SKM-1 treated with dmso at 0.1 percent for 144 hours (cell line): ENCODE data around the gene SPAG4.

Experiments used
- DNase-seq: peaks from one replicate; lab custom pipeline; 2025; ENCODE audit not compliant: unreplicated experiment; lab: John Stamatoyannopoulos, UW

SPAG4 gene

DNA sequence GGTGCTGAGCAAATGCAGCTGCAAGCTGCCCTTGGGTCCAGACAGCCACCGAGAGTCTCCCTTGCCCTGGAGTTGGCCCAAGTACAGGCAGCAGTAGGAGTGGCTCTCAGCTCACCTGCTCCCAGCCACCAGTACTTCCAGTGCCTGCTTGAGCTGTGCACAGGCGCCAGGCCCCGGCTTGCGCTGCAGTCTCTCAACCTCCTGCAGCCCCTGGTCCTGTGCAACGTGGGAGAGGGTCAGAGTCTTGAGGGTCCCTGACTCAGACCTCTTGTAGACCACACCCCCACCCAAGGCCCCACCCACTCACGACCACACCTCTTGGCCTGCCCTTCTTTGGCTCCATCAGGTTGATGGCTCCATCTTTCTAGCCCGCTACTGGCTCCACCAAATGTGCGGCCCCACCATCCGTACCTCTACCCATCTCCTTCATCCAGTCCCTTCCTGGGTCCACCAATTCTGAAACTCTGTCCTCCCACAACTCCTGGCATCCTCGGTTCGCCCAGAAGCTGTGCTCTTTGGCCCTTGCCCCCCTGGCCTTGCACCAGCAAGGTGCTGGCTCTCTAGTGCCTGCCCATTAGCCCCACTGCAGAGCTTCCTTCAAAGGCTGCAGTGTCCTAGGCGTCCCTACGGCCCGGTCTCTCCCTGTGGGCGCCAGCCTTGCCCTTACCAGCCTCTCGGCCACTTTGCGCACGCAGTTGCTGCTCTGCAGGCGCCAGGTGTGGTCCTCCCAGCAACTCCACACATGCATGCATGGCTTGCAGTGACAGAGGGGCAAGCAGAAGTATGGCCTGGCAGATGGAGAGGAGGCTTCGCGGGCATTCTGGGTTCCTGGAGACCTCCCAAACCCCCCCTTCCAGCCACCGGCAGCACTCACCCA lies 16.5 kb upstream of the SPAG4 start:
- no peak for DNase-seq

DNA sequence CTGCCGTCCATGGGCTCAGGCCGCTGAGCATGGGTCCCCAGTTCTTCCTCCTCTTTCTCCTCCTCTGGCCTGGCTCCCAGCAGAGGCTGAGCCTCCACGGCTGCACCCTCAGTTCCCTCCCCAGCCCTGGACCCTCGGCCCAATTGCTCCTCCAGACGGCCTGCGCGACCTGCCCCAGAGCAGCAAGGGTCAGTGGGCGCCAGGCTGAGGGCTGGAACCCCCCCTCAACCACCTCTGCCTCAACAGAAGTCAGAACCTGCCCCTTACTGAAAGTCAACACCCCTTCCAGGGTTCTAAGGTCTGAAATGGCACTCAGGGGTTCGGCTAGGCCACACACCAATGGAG lies 15.9 kb upstream of the SPAG4 start:
- no peak for DNase-seq

DNA sequence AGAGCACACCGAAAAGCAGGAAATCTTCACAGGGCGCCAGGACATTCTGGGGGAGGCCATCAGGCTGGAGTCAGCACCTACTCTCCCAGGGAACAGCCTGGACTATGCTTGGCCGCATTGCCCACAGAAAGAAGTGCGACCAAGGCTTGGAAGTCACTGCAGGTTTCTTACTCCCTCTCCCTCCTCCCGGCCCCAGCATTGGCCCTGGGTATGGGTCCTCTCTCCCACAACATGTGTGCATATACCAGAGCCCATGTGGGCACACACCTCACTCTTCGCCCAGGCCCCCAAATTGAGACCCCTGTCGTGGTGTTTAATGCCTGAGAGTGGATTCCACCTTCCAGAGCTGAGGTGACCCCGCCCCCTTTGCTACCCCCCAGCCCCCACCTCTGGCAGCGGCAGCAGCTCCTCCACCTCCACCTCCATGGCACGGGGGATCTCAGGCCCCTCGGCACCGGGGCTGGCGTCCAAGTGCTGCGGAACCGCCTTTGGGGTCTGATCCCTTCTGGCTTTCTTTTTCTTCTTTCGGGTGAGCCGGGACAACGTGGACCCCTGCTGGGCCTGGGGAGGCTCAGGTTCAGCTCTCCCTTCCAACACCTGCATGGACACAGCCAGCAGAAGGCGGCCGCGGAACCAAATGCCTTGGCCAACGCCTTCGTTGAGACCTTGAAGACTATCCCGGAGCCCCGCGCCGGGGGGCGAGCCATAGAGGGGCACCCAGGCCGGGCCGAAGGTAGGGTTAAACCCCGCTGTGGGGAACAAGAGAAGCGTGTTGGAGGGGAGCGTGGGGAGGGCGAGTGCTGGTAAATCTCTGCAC lies 15.2 kb upstream of the SPAG4 start:
- no peak for DNase-seq

DNA sequence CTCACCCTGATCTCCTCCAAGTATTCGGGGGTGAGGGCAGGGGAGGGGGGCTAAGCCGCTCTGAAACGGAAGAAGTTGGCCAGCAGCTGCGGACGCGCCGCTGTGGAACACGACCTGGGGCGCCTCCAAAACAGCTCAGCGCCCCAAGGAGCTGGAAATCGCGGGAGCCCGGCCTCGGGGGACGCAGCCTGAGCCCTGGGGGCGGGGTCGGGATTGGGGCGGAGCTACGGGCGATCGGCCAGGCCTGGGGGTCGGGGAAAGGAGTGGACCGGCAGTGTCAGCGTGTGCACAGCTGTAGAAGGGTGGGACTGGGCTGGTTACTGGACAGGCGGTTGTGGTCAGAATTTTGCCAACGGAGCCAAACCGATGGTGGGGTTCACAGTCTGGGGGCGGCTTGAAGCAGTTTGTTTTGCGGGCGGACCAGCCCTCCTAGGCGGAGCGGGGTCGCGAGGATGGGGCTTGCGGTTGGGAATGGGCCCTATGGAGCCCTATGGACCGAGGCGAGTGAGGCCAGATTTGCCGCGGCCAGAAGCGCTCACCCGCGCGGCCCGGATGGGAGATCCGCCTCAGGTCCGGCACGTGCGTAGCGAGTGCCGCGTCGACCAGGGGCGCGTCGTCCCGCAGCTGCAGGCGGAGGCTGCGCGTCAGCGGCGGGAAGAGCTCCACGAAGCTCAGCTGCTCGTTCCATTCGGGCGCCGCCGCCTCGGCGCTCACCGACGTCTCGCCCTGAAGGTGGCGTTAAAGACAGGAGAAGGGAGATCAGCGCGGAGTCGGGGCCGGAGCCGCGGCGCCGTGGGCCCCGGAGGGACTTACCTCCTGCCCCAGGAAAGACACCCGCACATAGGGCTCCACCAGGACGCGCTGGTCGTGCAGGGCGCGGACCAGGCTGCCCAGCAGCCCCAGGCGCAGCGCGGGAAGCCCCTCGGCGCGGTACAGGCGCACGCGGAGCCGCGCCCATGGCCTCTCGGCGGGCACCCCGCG lies 14.3 kb upstream of the SPAG4 start:
- peak; percentile 50 for DNase-seq

DNA sequence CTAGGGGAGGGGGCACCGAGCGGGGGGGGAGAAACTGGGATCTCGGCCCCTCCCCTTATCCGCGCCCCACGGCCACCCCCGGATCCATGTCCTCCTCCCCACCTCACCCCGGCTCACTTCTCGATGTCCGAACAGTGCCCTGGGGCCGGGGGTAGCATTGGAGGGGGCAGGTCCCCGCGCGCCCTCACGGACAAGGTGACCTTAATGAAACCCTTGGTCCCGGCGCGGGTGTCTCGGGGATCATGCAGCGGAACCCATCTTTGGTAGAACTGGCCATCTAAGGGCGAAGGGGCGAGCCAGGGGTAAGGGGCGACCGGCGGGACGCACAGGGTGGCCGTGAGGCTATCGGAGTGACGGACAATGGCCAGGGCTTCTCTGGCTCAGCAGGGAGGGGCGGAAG lies 13.6 kb upstream of the SPAG4 start:
- DNase-seq: no peak

DNA sequence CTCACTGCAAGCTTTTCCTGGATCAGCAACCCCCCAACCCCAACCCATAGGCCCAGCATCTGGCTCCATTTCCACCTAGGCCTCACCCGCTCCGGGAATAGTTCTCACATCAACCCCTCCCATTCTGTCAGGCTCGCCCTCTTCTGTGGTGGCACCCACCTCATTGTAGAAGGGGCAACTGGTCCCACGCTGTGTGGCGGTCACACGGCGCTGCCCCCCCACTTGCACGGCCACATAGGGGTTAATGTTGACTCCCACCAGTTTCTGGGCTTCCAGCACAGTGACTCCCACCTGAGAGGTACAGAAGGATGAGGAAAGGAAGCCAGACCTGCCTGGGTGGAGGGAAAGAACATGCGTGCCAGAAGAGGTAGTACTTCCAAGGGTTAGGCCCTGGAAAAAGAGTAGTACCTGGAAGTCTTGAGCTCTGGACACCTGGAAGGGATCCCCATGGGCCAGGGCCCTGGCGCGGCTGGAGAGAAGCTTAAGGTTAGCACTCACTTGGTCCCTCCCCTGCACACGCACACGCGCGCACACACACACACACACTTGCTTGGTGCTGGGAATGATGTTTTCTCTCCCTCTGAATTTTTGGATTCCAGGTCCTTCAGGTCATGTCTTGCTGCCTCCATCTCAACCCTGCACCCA lies 12.7 kb upstream of the SPAG4 start:
- no peak for DNase-seq

DNA sequence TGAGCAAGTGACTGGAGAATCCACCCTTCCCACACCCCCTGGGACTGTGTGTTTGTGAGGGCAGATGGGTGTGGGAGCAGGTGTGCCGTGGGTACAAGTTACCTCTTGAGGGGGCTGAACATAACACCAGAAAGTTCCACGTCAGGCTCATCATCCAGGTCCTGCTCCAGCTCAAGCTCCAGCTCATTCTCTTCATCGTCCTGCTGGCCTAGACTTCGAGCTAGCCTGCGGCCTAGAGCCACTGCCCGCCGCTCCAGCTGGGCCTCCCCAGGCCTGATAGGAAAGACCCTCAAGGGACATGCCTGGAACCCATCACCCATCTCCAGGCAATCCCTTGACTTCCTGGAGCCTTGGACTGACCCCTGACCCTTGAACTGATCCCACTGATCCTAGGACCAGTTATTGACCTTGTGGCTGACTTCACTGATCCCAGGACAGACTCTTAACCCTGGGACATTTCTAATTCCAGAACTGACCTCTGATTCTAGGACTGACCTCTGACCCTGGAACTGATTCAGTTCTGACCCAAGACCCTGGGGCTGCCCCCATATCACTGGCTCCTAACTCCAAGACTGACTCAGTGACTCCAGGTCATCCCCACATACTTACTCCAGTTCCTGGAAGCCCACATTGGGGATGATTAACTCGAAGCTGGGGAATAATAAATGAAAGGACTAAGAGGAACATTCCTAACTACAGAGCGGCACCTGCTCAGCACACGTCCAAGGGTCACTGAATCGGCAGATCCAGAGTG lies 11.8 kb upstream of the SPAG4 start:
- DNase-seq: no peak

DNA sequence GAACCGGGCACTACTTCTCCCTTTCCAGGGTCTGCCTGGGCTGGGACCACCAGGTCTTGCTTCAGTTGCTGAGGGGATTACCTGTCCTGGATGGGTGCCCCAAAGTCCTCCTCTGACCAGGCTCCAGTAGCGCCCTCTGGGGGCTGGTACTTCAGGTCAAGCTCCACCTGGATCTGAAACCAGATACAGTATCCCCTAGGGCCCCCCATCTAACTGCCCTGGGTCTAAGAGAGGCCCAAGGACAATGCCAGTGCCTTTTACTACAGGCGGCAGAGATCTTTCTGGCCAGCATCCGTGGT lies 11.2 kb upstream of the SPAG4 start:
- DNase-seq: no peak

DNA sequence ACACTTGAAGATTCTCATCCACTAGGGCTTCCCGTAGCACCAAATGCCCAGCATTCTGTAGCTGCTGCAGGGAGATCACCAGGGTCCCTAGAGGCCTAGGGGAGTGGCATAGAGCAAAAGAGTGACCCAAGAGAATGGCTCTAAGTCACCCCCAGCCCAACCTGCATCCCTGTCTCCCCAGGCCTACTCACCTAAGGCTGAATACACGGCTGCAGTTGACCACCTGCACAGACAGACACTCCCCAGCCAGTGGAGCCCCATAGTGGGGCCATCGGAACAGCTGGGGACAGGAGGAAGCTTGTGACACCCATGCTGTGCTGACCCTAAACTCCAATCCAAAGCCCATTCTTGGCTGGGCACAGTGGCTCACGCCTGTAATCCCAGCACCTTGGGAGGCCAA lies 9.5 kb upstream of the SPAG4 start:
- no peak for DNase-seq

DNA sequence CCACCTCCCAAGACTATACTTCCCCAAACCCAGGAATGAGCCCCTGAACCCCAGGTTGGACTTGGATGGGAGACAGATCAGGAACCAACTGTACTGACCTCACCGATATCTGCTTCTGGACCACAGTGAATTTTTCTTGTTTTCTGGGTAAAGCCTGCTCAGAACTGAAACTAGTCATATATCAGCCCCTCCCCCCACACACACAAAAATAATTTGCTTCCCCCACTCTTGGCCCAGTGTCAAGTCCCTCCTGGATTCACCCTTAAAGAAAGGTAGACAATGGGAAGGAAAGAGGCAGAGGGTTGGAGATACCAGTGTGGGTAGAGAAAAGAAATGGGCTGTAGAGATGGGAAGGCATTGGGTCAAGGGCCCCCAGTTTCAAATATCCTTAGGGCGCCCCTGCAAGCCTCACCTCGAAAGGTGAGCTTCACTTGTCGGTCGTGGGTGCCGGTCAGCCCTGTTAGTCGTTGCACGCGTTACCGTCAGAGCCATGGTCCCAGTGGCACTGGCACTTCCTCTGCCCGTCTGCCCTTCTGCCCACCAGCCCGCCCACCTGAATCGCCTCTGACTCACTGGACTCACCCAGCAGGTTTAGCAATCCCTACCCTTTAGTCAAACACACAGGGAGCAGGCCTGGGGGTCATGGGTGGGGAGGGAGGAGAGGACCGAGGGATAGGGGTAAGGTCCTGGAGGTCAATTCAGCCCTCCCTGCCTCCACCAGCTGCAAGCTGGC lies 8.5 kb upstream of the SPAG4 start:
- DNase-seq: no peak

DNA sequence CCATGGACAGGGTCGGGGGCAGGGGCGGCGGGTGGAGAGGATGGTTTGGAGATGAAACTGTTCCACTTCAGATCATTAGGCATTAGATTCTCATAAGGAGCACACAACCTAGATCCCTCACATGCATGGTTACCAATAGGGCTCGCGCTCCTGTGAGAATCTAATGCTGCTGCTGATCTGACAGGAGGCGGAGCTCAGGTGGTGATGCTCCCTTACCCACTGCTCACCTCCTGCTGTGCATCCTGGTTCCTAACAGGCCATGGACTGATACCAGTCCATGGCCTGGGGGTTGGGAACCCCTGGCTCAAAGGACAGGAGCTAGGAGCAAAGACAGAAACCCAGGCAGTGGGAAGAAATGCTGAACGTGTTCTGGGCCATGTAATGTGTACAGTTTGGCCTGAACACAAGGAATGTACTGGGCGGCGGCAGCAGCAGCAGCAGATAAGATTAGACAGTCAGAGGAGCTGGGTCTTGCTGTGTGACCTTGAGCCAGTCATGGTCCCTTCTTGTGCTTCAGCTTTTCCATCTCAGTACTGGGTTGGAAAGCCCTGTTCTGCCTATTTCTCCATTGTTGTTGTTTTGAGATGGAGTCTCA lies 4.7 kb upstream of the SPAG4 start:
- DNase-seq: no peak

DNA sequence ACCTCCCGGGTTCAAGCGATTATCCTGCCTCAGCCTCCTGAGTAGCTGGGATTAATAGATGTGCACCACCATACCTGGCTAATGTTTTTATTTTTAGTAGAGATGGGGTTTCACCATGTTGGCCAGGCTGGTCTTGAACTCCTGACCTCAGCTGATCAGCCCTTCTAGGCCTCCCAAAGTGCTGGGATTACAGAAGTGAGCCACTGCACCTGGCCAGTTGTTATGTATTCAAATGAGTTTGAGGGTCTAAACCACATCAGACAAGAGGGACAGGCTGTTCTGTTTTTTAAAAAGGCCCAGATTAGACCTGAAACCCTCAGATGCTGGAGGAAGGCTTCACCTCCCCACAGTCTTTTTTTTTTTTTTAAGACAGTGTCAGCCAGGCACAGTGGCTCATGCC lies 4.1 kb upstream of the SPAG4 start:
- no peak for DNase-seq

DNA sequence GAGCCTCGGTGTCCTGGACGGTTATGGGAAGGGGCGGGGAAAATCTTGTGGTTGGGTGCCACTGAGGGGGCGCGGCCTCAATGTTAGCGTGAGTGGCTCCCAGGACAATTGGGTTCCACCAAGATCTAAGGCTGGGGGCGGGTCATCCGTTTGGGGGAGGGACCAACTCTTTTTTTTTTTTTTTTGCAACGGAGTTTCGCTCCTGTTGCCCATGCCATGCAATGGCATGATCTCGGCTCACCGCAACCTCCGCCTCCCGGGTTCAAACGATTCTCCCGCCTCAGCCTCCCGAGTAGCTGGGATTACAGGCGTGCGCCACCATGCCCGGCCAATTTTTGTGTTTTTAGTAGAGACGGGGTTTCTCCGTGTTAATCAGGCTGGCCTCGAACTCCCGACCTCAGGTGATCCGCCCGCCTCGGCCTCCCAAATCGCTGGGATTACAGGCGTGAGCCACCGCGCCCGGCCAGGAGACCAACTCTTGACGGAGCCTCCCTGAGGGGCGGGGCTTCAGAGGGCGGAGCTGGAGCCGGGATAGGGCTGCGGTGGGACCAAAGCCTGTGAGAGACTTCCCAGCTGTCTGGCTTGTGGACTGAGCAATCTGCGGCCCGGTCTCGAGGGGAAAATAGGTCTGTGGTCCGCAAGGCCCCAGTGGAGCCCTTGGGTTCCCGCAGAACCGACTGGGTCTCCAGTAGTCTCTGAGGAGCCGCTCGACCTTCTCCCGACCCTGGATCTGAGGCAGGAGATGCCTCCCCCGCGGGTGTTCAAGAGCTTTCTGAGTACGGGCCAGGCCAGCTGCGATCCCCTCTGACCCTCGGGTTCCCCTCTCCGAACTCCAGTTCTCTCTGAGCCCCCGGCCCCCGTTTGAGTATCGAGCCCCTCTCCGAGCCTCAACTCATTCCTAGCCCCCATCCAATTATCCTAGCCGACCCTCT lies 1.1 kb downstream of the SPAG4 start:
- peak; percentile 63 for DNase-seq

DNA sequence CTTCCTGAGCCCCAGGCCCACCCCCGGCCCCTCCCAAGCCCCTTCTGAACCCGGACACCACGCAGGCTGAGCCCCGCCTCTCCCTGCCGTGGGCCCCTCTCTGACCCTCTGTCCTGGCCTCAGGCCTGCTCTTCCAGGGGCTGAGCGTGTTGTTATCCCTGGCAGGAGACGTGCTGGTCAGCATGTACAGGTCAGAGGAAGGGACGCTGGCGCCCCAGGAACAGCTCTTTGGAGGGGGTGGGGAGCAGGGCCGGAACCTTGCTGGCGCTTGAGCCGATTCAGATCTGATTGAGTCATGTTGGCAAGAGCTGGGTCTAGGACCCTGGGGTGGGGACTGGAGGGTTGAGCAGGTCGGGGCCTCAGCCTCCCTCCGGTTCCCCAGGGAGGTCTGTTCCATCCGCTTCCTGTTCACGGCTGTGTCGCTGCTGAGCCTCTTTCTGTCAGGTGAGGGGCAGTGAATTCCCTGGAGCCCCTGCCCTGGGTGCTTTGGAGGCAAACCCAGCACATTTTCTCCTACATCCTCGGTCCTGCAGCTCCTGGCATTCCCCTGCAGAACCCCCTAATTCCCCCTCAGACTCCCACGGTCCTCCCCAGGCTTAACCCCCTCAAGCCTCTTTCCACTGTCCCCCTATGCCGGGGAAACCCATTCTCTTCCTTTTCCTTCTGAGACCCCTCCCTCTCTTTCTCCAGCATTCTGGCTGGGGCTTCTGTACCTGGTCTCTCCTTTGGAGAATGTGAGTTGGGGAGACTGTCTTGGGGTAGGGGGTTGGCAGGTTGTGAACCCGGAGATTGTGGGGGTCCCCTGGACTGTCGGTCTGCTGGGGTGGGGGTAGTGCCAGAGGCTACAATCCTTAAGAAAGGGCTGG lies 2.0 kb downstream of the SPAG4 start:
- peak; percentile 49 for DNase-seq

DNA sequence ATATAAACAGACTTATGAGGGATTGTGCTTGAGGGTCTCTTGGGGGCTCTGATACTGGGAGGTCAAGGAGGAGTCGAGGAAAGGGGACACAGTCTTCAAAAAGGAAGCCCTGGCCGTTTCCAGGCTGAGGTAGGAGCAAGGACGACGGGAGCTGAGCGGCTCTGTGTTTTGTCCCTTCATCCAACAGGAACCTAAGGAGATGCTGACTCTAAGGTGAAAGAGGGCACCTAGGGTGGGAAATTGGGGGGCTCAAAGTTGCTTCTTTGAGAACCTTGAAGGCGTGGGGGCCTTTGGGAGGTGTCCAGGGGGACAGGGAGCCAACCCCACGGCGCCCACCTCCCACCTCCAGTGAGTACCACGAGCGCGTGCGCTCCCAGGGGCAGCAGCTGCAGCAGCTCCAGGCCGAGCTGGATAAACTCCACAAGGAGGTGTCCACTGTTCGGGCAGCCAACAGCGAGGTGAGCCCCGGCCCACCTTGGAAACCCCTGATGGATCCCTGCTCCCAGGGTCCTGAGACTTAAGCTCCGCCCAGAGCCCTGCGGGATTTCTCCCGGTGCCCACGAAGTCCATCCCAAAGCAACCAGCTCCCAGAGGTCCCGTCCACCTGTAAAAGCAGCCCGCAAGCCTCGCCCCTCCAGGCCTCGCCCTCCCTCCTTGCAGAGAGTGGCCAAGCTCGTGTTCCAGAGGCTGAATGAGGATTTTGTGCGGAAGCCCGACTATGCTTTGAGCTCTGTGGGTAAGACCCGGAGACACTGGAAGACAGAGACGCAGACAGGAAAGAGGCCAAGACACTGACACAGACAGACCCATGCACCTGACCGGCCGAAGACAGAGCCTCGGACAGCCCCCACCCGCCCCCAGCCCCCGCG lies 2.9 kb downstream of the SPAG4 start:
- no peak for DNase-seq
